Keratinocyte (primary cell): ENCODE data around the gene ARHGAP9. TPM values are rescaled to one million over a fixed set of nuclear protein-coding genes. Genes with fewer than 3 reads are reported as not detected.
A peak's percentile ranks its signal among the peaks of the same experiment; 100 is the strongest.

Experiments
- DNase-seq: peaks from one replicate; pipeline ENCODE4 v3.0.0-alpha.2; 2011; ENCODE audit warnings: low read depth, missing footprints, low spot score
- FAIRE-seq: peaks from 2 replicates; lab custom pipeline; 2011; peaks lifted over from hg19 to GRCh38; lab: Jason Lieb, UNC
- H2AFZ ChIP-seq: 2 replicates; pipeline ENCODE4 v1.6.0; 2012; ENCODE audit warnings: low read length, control low read depth, inconsistent platforms; ENCODE audit not compliant: control insufficient read depth
- H3K27ac ChIP-seq: 2 replicates; pipeline ENCODE4 v1.5.1; 2011; ENCODE audit warnings: low read length; ENCODE audit not compliant: control insufficient read depth, insufficient read depth
- H3K27me3 ChIP-seq: 3 replicates; pipeline ENCODE4 v1.6.0; 2011; ENCODE audit warnings: low read length; ENCODE audit not compliant: control insufficient read depth, insufficient read depth; ENCODE audit errors: extremely low read depth
- H3K36me3 ChIP-seq, 2 experiments: 2 replicates in 1 of 2; 3 replicates in 1 of 2; pipeline ENCODE4 v1.5.1; 2011; ENCODE audit warnings: low read length in 2 of 2, mild to moderate bottlenecking in 1 of 2; ENCODE audit not compliant: control insufficient read depth in 2 of 2, insufficient read depth in 2 of 2; ENCODE audit errors: extremely low read depth in 1 of 2
- H3K4me1 ChIP-seq: 3 replicates; pipeline ENCODE4 v1.5.1; 2011; ENCODE audit warnings: low read length; ENCODE audit not compliant: control insufficient read depth, insufficient read depth; ENCODE audit errors: extremely low read depth
- H3K4me2 ChIP-seq: 3 replicates; pipeline ENCODE4 v1.6.0; 2011; ENCODE audit warnings: low read depth, low read length; ENCODE audit not compliant: control insufficient read depth, insufficient read depth; ENCODE audit errors: extremely low read depth
- H3K4me3 ChIP-seq, 3 experiments: fragments of 200-600 bp in 1 of 3; sonication (generic) in 1 of 3; 2 replicates in 2 of 3; 3 replicates in 1 of 3; pipeline ENCODE4 v1.5.1; 2011 to 2016; ENCODE audit warnings: low read length in 3 of 3, mild to moderate bottlenecking in 3 of 3, control low read depth in 2 of 3, inconsistent platforms in 1 of 3, low read depth in 1 of 3, mixed read lengths in 1 of 3, mixed run types in 1 of 3, moderate library complexity in 1 of 3; ENCODE audit not compliant: control insufficient read depth in 2 of 3, insufficient read depth in 2 of 3; ENCODE audit errors: extremely low read depth in 1 of 3
- H3K79me2 ChIP-seq: 2 replicates; pipeline ENCODE4 v1.6.0; 2012; ENCODE audit warnings: low read length; ENCODE audit not compliant: control insufficient read depth, insufficient read depth
- H3K9ac ChIP-seq: 3 replicates; pipeline ENCODE4 v1.6.0; 2011; ENCODE audit warnings: low read length; ENCODE audit not compliant: control insufficient read depth, insufficient read depth; ENCODE audit errors: extremely low read depth
- H3K9me1 ChIP-seq: 3 replicates; pipeline ENCODE4 v1.6.0; 2011; ENCODE audit warnings: low read length; ENCODE audit not compliant: control insufficient read depth, insufficient read depth; ENCODE audit errors: extremely low read depth
- H3K9me3 ChIP-seq: 2 replicates; pipeline ENCODE4 v1.5.1; 2012; ENCODE audit warnings: low read depth, low read length; ENCODE audit not compliant: control insufficient read depth
- H4K20me1 ChIP-seq: 3 replicates; pipeline ENCODE4 v1.6.0; 2011; ENCODE audit warnings: low read length; ENCODE audit not compliant: control insufficient read depth, insufficient read depth; ENCODE audit errors: extremely low read depth
- CTCF ChIP-seq, 3 experiments: IDR thresholded peaks in 1 of 3; conservative IDR thresholded peaks in 1 of 3; optimal IDR thresholded peaks in 1 of 3; 2 replicates in 2 of 3; 3 replicates in 1 of 3; pipeline versions ENCODE3 to v1.5.1; 2011; ENCODE audit warnings: low read length in 3 of 3, mild to moderate bottlenecking in 3 of 3, moderate library complexity in 2 of 3, control low read depth in 1 of 3, inconsistent platforms in 1 of 3; ENCODE audit not compliant: insufficient read depth in 2 of 3; ENCODE audit errors: extremely low read depth in 1 of 3
- EZH2 ChIP-seq: IDR thresholded peaks from one replicate; pipeline ENCODE4 v1.6.1; 2012; ENCODE audit warnings: inconsistent platforms, mild to moderate bottlenecking, low read length, moderate library complexity
- dilution Hi-C: fragments of 300-500 bp; cut with MboI; formaldehyde crosslinking; loops from one replicate; pipeline ENCODE4 v1.7.0; 2020; ENCODE audit warnings: low sequenced_read_pairs; ENCODE audit not compliant: extremely low pct_ligation_motif_present
- polyA plus RNA-seq, 5 experiments: library from polyadenylated mRNA; depleted of rRNA in 3 of 5; stranded (reverse) in 3 of 5; stranded (forward) in 1 of 5; unstranded in 1 of 5; fragments of >200 nt; gene quantifications; 1 replicate in 1 of 5; 2 replicates in 3 of 5; 3 replicates in 1 of 5; pipeline versions ENCODE4 v1.2.1 to v1.2.3, GENCODE V29; 2011 to 2012; ENCODE audit warnings: missing spikeins in 2 of 5, low read depth in 1 of 5, low replicate concordance in 1 of 5

ARHGAP9 gene
- polyA plus RNA-seq, 1 donor (not counting 4 experiments of a cell fraction or from before 2014, with no cell fraction given), result not detected

DNA sequence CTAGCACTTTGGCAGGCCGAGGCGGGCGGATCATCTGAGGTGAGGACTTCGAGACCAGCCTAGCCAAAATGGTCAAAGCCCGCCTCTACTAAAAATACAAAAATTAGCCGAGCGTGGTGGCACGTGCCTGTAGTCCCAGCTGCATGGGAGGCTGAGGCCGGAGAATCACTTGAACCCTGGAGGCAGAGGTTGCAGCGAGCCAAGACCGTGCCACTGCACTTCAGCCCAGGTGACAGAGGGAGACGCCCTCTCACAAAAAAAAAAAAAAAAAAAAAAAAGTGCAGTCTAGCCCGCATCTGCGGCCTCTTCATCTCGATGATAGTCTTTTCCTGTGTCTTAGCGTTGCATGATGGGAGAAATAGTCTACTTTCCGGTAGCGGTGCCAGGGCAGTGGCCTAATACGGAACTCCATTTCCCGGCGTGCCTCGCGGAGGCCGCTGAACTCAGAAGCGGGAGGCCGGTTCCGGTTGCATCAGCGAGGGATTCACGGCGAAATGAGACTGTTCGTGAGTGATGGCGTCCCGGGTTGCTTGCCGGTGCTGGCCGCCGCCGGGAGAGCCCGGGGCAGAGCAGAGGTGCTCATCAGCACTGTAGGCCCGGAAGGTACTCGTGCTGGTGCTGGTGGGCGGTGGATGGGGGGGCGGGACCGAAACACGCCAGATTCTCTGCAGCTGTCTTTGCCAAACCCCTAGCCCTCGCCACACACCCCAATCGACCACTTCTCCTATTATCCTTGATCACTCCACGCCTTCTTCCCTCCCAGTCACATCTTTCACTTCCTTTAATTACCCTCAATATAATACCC lies 8.1 kb upstream of the ARHGAP9 start, which contains the start of gene MARS1:
Gene MARS1, plus strand, starts transcription at position 472 of the 805 bp plus-strand sequence. Its CDS starts 23 bp downstream, at position 495.
- H3K9me1 ChIP-seq, result no peaks in the 10 kb centered on the region
- H3K4me3 ChIP-seq, result peak within 1 kb of the TSS; percentile 81 to 99 (median 96)
- no peaks in the 10 kb centered on the region for H3K9me3 ChIP-seq
- H3K27me3 ChIP-seq, result no peaks in the 10 kb centered on the region
- peak within 1 kb of the TSS; percentile 94 for H3K9ac ChIP-seq
- DNase-seq (peak; percentile 84), FAIRE-seq (peak; percentile 64)
- peak within 1 kb of the TSS; percentile 85 for H3K4me2 ChIP-seq
- no peaks in the 10 kb centered on the region for H4K20me1 ChIP-seq
- peaks cover 27% of the 10 kb centered on the region for H3K79me2 ChIP-seq
- peaks cover 9% of the 10 kb centered on the region for H3K4me1 ChIP-seq
- TF ChIP-seq EZH2 (no peak), CTCF (optimal IDR thresholded peaks at IDR 0.05 in 1 of 3, IDR thresholded peaks at IDR 0.05 in 1 of 3, conservative IDR thresholded peaks at IDR 0.05 in 1 of 3; ENCODE audit: extremely low read depth in 1 of 3, insufficient read depth in 2 of 3, low read length in 3 of 3) (no peak)
- peak within 1 kb of the TSS; percentile 87 for H2AFZ ChIP-seq
- peak within 1 kb of the TSS; percentile 87 for H3K27ac ChIP-seq
- dilution Hi-C loops, result no loop called here
- H3K36me3 ChIP-seq, result peaks cover 21 to 22% of the 10 kb centered on the region in 2 experiments

- no peak overlapping the region for H3K4me3 ChIP-seq
- dilution Hi-C loops, result no loop called here
- H3K9ac ChIP-seq, result peak overlapping the region; percentile 94
- H3K9me1 ChIP-seq, result no peaks in the 10 kb centered on the region
- peaks cover 26% of the 10 kb centered on the region for H3K79me2 ChIP-seq
- H3K9me3 ChIP-seq, result no peaks in the 10 kb centered on the region
- peaks cover 19% of the 10 kb centered on the region in 2 experiments for H3K36me3 ChIP-seq
- peak overlapping the region; percentile 70 for H2AFZ ChIP-seq
- DNase-seq (no peak), FAIRE-seq (no peak)
- peak overlapping the region; percentile 61 for H3K4me2 ChIP-seq
- H3K4me1 ChIP-seq, result peaks cover 9% of the 10 kb centered on the region
- no peak overlapping the region for H3K27ac ChIP-seq
- H4K20me1 ChIP-seq, result no peaks in the 10 kb centered on the region
- no peak for TF ChIP-seq CTCF (optimal IDR thresholded peaks at IDR 0.05 in 1 of 3, IDR thresholded peaks at IDR 0.05 in 1 of 3, conservative IDR thresholded peaks at IDR 0.05 in 1 of 3; ENCODE audit: extremely low read depth in 1 of 3, insufficient read depth in 2 of 3, low read length in 3 of 3)
- H3K27me3 ChIP-seq, result no peaks in the 10 kb centered on the region
These were observed 7.5 kb upstream of the ARHGAP9 start for GRCh38 chr12:57487055-57487596.
